Stomach (tissue), 9 donors: Measurements from ENCODE around the gene CEP350. TPM values are rescaled to one million over a fixed set of nuclear protein-coding genes. Genes with fewer than 3 reads are reported as not detected.
A peak's percentile ranks its signal among the peaks of the same experiment; 100 is the strongest.

Source experiments
- DNase-seq, 2 donors: peaks; one replicate each; pipeline versions ENCODE4 v3.0.0 to v3.0.0-alpha.2; 2013 to 2019
- H3K27ac ChIP-seq, 5 donors: fragments of 200-600 bp in 4 of 5; sonication (generic) in 4 of 5; one replicate each; pipeline ENCODE4 v1.5.1; 2013 to 2019; ENCODE audit warnings: mild to moderate bottlenecking in 1 of 5, moderate library complexity in 1 of 5
- H3K27me3 ChIP-seq, 3 donors: fragments of 200-600 bp; sonication (generic); one replicate each; pipeline ENCODE4 v1.5.1; 2017 to 2019; ENCODE audit warnings: mixed run types in 1 of 3
- H3K36me3 ChIP-seq, 4 donors: fragments of 200-600 bp; sonication (generic); 1 replicate in 3 of 4; 2 replicates in 1 of 4; pipeline ENCODE4 v1.5.1; 2016 to 2019
- H3K4me1 ChIP-seq, 4 donors: fragments of 200-600 bp; sonication (generic); one replicate each; pipeline ENCODE4 v1.5.1; 2016 to 2019
- H3K4me3 ChIP-seq, 4 donors: fragments of 200-600 bp; sonication (generic) in 3 of 4; one replicate each; pipeline ENCODE4 v1.5.1; 2016 to 2019; ENCODE audit warnings: mild to moderate bottlenecking in 1 of 4
- H3K9me3 ChIP-seq, 4 donors: fragments of 200-600 bp; sonication (generic); one replicate each; pipeline ENCODE4 v1.5.1; 2016 to 2019
- EP300 ChIP-seq: sonication (generic); formaldehyde crosslinking; IDR thresholded peaks from one replicate; pipeline ENCODE4 v1.6.1; 2017; ENCODE audit warnings: antibody characterized with exemption
- POLR2A ChIP-seq, 4 donors: fragments of 450-650 bp; IDR thresholded peaks; one replicate each; pipeline ENCODE4 v1.6.1; 2016; ENCODE audit warnings: antibody characterized with exemption in 4 of 4, control low read depth in 2 of 4, mild to moderate bottlenecking in 1 of 4, moderate library complexity in 1 of 4
- POLR2AphosphoS5 ChIP-seq, 3 donors: sonication (generic); formaldehyde crosslinking; IDR thresholded peaks; one replicate each; pipeline ENCODE4 v1.6.1; 2016; ENCODE audit warnings: antibody characterized with exemption in 3 of 3
- WGBS, 5 donors: extraction: QIAGEN DNeasy Blood & Tissue Kit in 3 of 5; methylation state at CpG; one replicate each; pipeline versions ENCODE4 v1.1.5 to v1.1.7; 2013 to 2018; 5-methylcytosine and 5-hydroxymethylcytosine counted together
- intact Hi-C: fragments of 100-400 bp; cut with DNase I; formaldehyde crosslinking; loops from one replicate; pipeline ENCODE4 v1.15.1; 2023; ENCODE audit warnings: low total_unique reads
- polyA plus RNA-seq, 3 donors: library from polyadenylated mRNA; stranded (reverse); fragments of 200-250 nt; gene quantifications; one replicate each; pipeline ENCODE4 v1.2.3, GENCODE V29; 2013
- total RNA-seq, 5 donors: library from RNA; depleted of rRNA; stranded (reverse); fragments of >200 nt; gene quantifications; one replicate each; pipeline versions ENCODE4 v1.1.0 to v1.2.3, GENCODE V29; 2014 to 2016
- TF ChIP-seq, protein P1 (sequence below), 7 experiments: fragments of 450-650 bp in 4 of 7; fragments of 200-600 bp in 3 of 7; sonication (generic) in 3 of 7; IDR thresholded peaks; one replicate each; pipeline ENCODE4 v1.5.1; 2016 to 2019; ENCODE audit warnings: antibody characterized with exemption in 7 of 7, control low read depth in 2 of 7, mild to moderate bottlenecking in 1 of 7
- donor health status: healthy with polysubstance abuse.
- donor health status: Bipolar disorder and iron deficiency.
- donor health status: healthy.

CEP350 gene
- total and polyA plus RNA-seq, 8 donors, result 2.4 to 150 (median 67.8) TPM

- DNase-seq, result peak in 1 of 2 donors; percentile 30
- intact Hi-C loops, result no loop called here
- 12 to 24% (median 20%) methylated on average over 2 of the region's 2 CpGs for WGBS, 5 donors
- Histone ChIP-seq H3K9me3 (no peaks in the 10 kb centered on the region), H3K36me3 (no peaks in the 10 kb centered on the region), H3K27me3 (no peaks in the 10 kb centered on the region), H3K4me3 (no peak overlapping the region), H3K4me1 (peaks cover 0 to 12% (median 4%) of the 10 kb centered on the region in 4 donors), H3K27ac (peak overlapping the region in 4 of 5 donors; percentile 19 to 50 (median 28))
- no peak for TF ChIP-seq EP300
- TF ChIP-seq POLR2A (IDR thresholded peaks at IDR 0.05), result no peak
- peak in 2 of 3 donors; percentile 27 to 29 for TF ChIP-seq POLR2AphosphoS5 (IDR thresholded peaks at IDR 0.05)
Measured at GRCh38 chr1:179929955-179930798, 24.4 kb upstream of the CEP350 start.

- Histone ChIP-seq H3K27me3 (no peaks in the 10 kb centered on the region), H3K9me3 (no peaks in the 10 kb centered on the region), H3K4me1 (peaks cover 0 to 12% (median 4%) of the 10 kb centered on the region in 4 donors), H3K36me3 (no peaks in the 10 kb centered on the region), H3K4me3 (no peak overlapping the region), H3K27ac (peak overlapping the region in 3 of 5 donors; percentile 19 to 43 (median 32))
- peak in 2 of 3 donors; percentile 60 to 78 for TF ChIP-seq POLR2AphosphoS5 (IDR thresholded peaks at IDR 0.05)
- TF ChIP-seq EP300, result no peak
- intact Hi-C loops, result no loop called here
- 30 to 48% (median 44%) methylated on average over 3 of the region's 3 CpGs for WGBS, 5 donors
- peak in 1 of 2 donors; percentile 54 for DNase-seq
Measured at GRCh38 chr1:179930867-179931266, 23.7 kb upstream of the CEP350 start.

- DNase-seq, result no peak
- intact Hi-C loops, result no loop called here
- no peak for TF ChIP-seq POLR2AphosphoS5 (IDR thresholded peaks at IDR 0.05)
- TF ChIP-seq POLR2A (IDR thresholded peaks at IDR 0.05), result no peak
- no peak for TF ChIP-seq EP300
- TF ChIP-seq, protein P1, sequence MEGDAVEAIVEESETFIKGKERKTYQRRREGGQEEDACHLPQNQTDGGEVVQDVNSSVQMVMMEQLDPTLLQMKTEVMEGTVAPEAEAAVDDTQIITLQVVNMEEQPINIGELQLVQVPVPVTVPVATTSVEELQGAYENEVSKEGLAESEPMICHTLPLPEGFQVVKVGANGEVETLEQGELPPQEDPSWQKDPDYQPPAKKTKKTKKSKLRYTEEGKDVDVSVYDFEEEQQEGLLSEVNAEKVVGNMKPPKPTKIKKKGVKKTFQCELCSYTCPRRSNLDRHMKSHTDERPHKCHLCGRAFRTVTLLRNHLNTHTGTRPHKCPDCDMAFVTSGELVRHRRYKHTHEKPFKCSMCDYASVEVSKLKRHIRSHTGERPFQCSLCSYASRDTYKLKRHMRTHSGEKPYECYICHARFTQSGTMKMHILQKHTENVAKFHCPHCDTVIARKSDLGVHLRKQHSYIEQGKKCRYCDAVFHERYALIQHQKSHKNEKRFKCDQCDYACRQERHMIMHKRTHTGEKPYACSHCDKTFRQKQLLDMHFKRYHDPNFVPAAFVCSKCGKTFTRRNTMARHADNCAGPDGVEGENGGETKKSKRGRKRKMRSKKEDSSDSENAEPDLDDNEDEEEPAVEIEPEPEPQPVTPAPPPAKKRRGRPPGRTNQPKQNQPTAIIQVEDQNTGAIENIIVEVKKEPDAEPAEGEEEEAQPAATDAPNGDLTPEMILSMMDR (IDR thresholded peaks at IDR 0.05), result no peak
- no peaks in the 10 kb centered on the region for H3K27me3 ChIP-seq
- no peaks in the 10 kb centered on the region for H3K36me3 ChIP-seq
- H3K4me1 ChIP-seq, result peaks cover 0 to 12% (median 4%) of the 10 kb centered on the region in 4 donors
- H3K4me3 ChIP-seq, result no peak overlapping the region
- 82 to 91% (median 88%) methylated on average over 2 of the region's 2 CpGs for WGBS, 5 donors
- H3K9me3 ChIP-seq, result no peaks in the 10 kb centered on the region
- H3K27ac ChIP-seq, result no peak overlapping the region
Measured at GRCh38 chr1:179933219-179933618, 21.4 kb upstream of the CEP350 start.

DNA sequence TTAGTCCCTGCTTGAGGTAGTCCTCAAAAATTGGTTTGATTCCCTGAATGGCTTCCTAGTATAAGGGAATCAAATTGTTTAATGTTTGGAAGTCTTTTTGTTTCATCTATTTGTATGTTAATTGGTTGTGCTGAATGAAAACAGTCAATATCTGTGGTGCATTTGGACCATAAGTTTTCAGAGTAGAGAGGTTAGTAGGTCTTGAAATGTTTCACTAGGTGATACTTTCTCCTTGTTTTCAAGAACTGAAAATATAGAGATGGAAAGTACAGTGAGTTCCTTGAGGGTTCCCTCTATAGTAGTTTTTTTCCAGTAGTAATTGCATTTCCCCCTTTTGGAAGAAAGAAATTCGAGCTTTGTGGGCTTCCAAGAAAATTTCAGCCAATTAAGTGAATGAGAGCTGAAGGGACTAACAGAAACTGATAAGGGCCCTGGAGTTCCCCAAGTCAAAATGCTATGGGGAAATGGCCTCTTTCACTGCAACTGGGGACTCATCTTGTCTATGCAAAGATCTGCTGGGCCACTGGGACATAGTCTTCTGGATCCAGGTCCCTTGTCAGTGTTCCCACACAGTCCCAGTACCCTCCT is 18.6 kb upstream of the CEP350 start:
- 42 to 71% (median 62%) methylated on average over 1 of the region's 1 CpG for WGBS, 5 donors

DNA sequence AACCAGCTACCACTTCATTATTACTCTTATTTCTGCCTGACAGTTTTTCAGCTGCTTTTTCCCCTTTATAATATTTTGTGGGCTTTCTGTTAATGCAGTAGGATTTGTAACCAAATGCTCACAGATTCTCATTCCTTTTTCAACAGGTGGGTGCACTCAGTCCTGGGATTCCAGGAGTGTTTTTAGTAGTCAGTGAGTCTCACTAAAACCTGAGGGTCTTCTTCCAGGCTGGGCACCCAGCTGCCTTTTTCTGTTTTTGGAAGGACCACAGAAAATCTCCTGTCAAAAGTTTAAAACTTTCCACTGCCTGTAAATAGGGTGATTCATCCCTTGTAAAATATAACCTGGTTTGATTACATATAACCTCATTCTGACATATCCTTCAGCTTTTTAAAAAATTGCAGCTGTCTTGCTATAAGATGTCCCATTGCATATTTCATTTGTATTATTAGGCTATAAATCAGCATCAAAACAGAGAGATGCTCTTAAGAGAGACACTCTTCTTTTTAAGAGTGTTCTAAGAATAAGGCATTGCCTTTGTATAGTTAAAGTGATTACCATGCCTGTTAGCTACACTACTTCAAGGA is 16.8 kb upstream of the CEP350 start:
- no peak overlapping the region for H3K27ac ChIP-seq
- TF ChIP-seq POLR2A (IDR thresholded peaks at IDR 0.05), result no peak
- TF ChIP-seq, protein P1 (IDR thresholded peaks at IDR 0.05), result no peak

More for the DNA sequence above, 18.6 kb upstream of the CEP350 start:
- DNase-seq, result no peak
- no peak overlapping the region for H3K27ac ChIP-seq
- no peaks in the 10 kb centered on the region for H3K9me3 ChIP-seq
- no peaks in the 10 kb centered on the region for H3K36me3 ChIP-seq
- intact Hi-C loops, result no loop called here
- H3K4me1 ChIP-seq, result peaks cover 0 to 17% (median 2%) of the 10 kb centered on the region in 4 donors
- no peak overlapping the region for H3K4me3 ChIP-seq
- TF ChIP-seq POLR2AphosphoS5 (IDR thresholded peaks at IDR 0.05), result no peak
- TF ChIP-seq POLR2A (IDR thresholded peaks at IDR 0.05), result no peak
- TF ChIP-seq, protein P1 (IDR thresholded peaks at IDR 0.05), result no peak
- TF ChIP-seq EP300, result no peak
- H3K27me3 ChIP-seq, result no peaks in the 10 kb centered on the region

More for the DNA sequence above, 16.8 kb upstream of the CEP350 start:
- no peak overlapping the region for H3K4me3 ChIP-seq
- no peak for DNase-seq
- H3K9me3 ChIP-seq, result no peaks in the 10 kb centered on the region
- H3K36me3 ChIP-seq, result no peaks in the 10 kb centered on the region
- peaks cover 0 to 9% (median 0%) of the 10 kb centered on the region in 4 donors for H3K4me1 ChIP-seq
- intact Hi-C loops, result no loop called here
- H3K27me3 ChIP-seq, result no peaks in the 10 kb centered on the region
